H1 (cell line): ENCODE results near the gene TMEM181. TPM values are rescaled to one million over a fixed set of nuclear protein-coding genes. Genes with fewer than 3 reads are reported as not detected.

Source experiments
- CTCF ChIA-PET: fragments of 300-600 bp; sonication (Branson Sonifier 250); formaldehyde crosslinking; loops from one replicate; lab custom pipeline; 2021; ENCODE audit not compliant: partially characterized antibody; lab: Charles Lee
- POLR2A ChIA-PET: fragments of 300-600 bp; sonication (Branson Sonifier 250); formaldehyde crosslinking; loops from one replicate; lab custom pipeline; 2021; ENCODE audit warnings: inconsistent platforms; ENCODE audit not compliant: partially characterized antibody; lab: Charles Lee
- DNase-seq, 2 experiments: peaks; one replicate each; pipeline versions ENCODE4 v3.0.0 to v3.0.0-alpha.2; 2010 to 2022; ENCODE audit warnings: low spot score in 2 of 2, low read depth in 1 of 2, mixed read lengths in 1 of 2
- FAIRE-seq: peaks from 2 replicates; lab custom pipeline; 2011; peaks lifted over from hg19 to GRCh38; lab: Jason Lieb, UNC
- H2AFZ ChIP-seq: 2 replicates; pipeline ENCODE4 v1.8.1; 2012; ENCODE audit warnings: low read length, inconsistent platforms
- H2AK5ac ChIP-seq: 2 replicates; pipeline ENCODE4 v1.6.1; 2013; ENCODE audit warnings: low read depth, low read length
- H2BK120ac ChIP-seq: replicated peaks from 2 replicates; pipeline ENCODE3; 2013; ENCODE audit warnings: low read depth, low read length, inconsistent platforms
- H2BK12ac ChIP-seq: 2 replicates; pipeline ENCODE4 v1.6.1; 2013; ENCODE audit warnings: low read depth, low read length
- H2BK15ac ChIP-seq: 2 replicates; pipeline ENCODE4 v1.6.1; 2013; ENCODE audit warnings: low read length
- H2BK20ac ChIP-seq: 2 replicates; pipeline ENCODE4 v1.6.1; 2013; ENCODE audit warnings: low read length
- H2BK5ac ChIP-seq: 2 replicates; pipeline ENCODE4 v1.6.1; 2013; ENCODE audit warnings: low read depth, low read length
- H3K14ac ChIP-seq: 2 replicates; pipeline ENCODE4 v1.6.1; 2013; ENCODE audit warnings: inconsistent platforms; ENCODE audit not compliant: insufficient read length
- H3K18ac ChIP-seq: 2 replicates; pipeline ENCODE4 v1.6.1; 2013; ENCODE audit warnings: low read length; ENCODE audit errors: extremely low read depth
- H3K23ac ChIP-seq: 2 replicates; pipeline ENCODE4 v1.6.1; 2013; ENCODE audit warnings: inconsistent platforms; ENCODE audit not compliant: insufficient read length
- H3K23me2 ChIP-seq: 2 replicates; pipeline ENCODE4 v1.6.1; 2013; ENCODE audit warnings: low read depth, low read length
- H3K27ac ChIP-seq: 2 replicates; pipeline ENCODE4 v1.6.1; 2011; ENCODE audit warnings: low read depth, low read length, inconsistent platforms
- H3K27me3 ChIP-seq, 4 experiments: replicated peaks in 1 of 4; 1 replicate in 1 of 4; 2 replicates in 3 of 4; pipeline versions ENCODE4 v1.6.1 to v1.8.1; 2011 to 2013; ENCODE audit warnings: low read length in 3 of 4, mild to moderate bottlenecking in 3 of 4, inconsistent platforms in 2 of 4, mixed read lengths in 2 of 4, moderate library complexity in 1 of 4; ENCODE audit not compliant: control insufficient read depth in 3 of 4, insufficient read depth in 3 of 4; ENCODE audit errors: extremely low read depth in 1 of 4
- H3K36me3 ChIP-seq, 4 experiments: 2 replicates each; pipeline versions ENCODE4 v1.6.1 to v1.8.1; 2011 to 2013; ENCODE audit warnings: mild to moderate bottlenecking in 4 of 4, low read length in 3 of 4, moderate library complexity in 2 of 4, control low read depth in 1 of 4, inconsistent platforms in 1 of 4; ENCODE audit not compliant: insufficient read depth in 4 of 4, control insufficient read depth in 2 of 4
- H3K4ac ChIP-seq: replicated peaks from 2 replicates; pipeline ENCODE3; 2013; ENCODE audit warnings: low read length, low read depth, mixed read lengths, inconsistent platforms; ENCODE audit not compliant: insufficient read length
- H3K4me1 ChIP-seq, 4 experiments: replicated peaks in 1 of 4; 1 replicate in 1 of 4; 2 replicates in 3 of 4; pipeline versions ENCODE4 v1.6.1 to v1.8.1; 2011 to 2013; ENCODE audit warnings: low read length in 3 of 4, inconsistent platforms in 2 of 4, mixed read lengths in 1 of 4; ENCODE audit not compliant: insufficient read depth in 4 of 4, control insufficient read depth in 3 of 4
- H3K4me2 ChIP-seq, 2 experiments: 2 replicates each; pipeline versions ENCODE4 v1.6.1 to v1.8.1; 2011 to 2013; ENCODE audit warnings: low read depth in 2 of 2, low read length in 2 of 2, control low read depth in 1 of 2, inconsistent platforms in 1 of 2, mild to moderate bottlenecking in 1 of 2; ENCODE audit not compliant: insufficient read depth in 1 of 2
- H3K4me3 ChIP-seq, 4 experiments: fragments of 200-600, 300-600 bp in 1 of 4; sonication (generic), shearing (Covaris generic), sonication (Bioruptor Twin) in 1 of 4; 2 replicates each; pipeline versions ENCODE4 v1.5.1 to v1.8.1; 2011 to 2016; ENCODE audit warnings: low read length in 4 of 4, low read depth in 3 of 4, control low read depth in 2 of 4, inconsistent platforms in 2 of 4, mild to moderate bottlenecking in 2 of 4, mixed read lengths in 1 of 4, moderate library complexity in 1 of 4; ENCODE audit not compliant: insufficient read depth in 2 of 4; ENCODE audit errors: extremely low read depth in 1 of 4
- H3K56ac ChIP-seq: replicated peaks from 2 replicates; pipeline ENCODE3; 2013; ENCODE audit warnings: low read depth, mild to moderate bottlenecking, mixed read lengths, low read length, inconsistent platforms; ENCODE audit not compliant: insufficient read length
- H3K79me1 ChIP-seq: 2 replicates; pipeline ENCODE4 v1.6.1; 2013; ENCODE audit warnings: low read depth, low read length, control low read depth
- H3K79me2 ChIP-seq, 2 experiments: 2 replicates each; pipeline versions ENCODE4 v1.6.1 to v1.8.1; 2012 to 2013; ENCODE audit warnings: low read length in 2 of 2, mild to moderate bottlenecking in 2 of 2, inconsistent platforms in 1 of 2; ENCODE audit not compliant: insufficient read depth in 2 of 2, control insufficient read depth in 1 of 2
- H3K9ac ChIP-seq, 4 experiments: replicated peaks in 1 of 4; 1 replicate in 1 of 4; 2 replicates in 3 of 4; pipeline versions ENCODE4 v1.6.1 to v1.8.1; 2011 to 2013; ENCODE audit warnings: low read depth in 3 of 4, low read length in 3 of 4, control low read depth in 2 of 4, mild to moderate bottlenecking in 2 of 4, moderate library complexity in 2 of 4, inconsistent platforms in 1 of 4; ENCODE audit errors: extremely low read depth in 1 of 4
- H3K9me3 ChIP-seq, 2 experiments: 2 replicates each; pipeline versions ENCODE4 v1.6.1 to v1.8.1; 2012 to 2013; ENCODE audit warnings: mild to moderate bottlenecking in 2 of 2, moderate library complexity in 2 of 2, control low read depth in 1 of 2, inconsistent platforms in 1 of 2, low read depth in 1 of 2, low read length in 1 of 2, mixed read lengths in 1 of 2; ENCODE audit not compliant: insufficient read depth in 2 of 2
- H4K20me1 ChIP-seq, 2 experiments: replicated peaks in 1 of 2; 2 replicates each; pipeline versions ENCODE3 to v1.8.1; 2011 to 2013; ENCODE audit warnings: inconsistent platforms in 2 of 2, low read length in 2 of 2, mild to moderate bottlenecking in 1 of 2; ENCODE audit not compliant: insufficient read depth in 2 of 2, control insufficient read depth in 1 of 2
- H4K5ac ChIP-seq: 2 replicates; pipeline ENCODE4 v1.6.1; 2013; ENCODE audit warnings: low read length, low read depth, mixed read lengths, inconsistent platforms; ENCODE audit not compliant: insufficient read length
- H4K8ac ChIP-seq: 2 replicates; pipeline ENCODE4 v1.8.0; 2013; ENCODE audit warnings: mild to moderate bottlenecking, moderate library complexity, low read length, inconsistent platforms; ENCODE audit not compliant: insufficient read depth; ENCODE audit errors: extremely low read depth
- H4K91ac ChIP-seq: replicated peaks from 2 replicates; pipeline ENCODE3; 2013; ENCODE audit warnings: low read length, mixed read lengths, inconsistent platforms; ENCODE audit not compliant: insufficient read length
- SP2 ChIP-seq: IDR thresholded peaks from 2 replicates; pipeline ENCODE4 v1.6.1; 2012; ENCODE audit warnings: mild to moderate bottlenecking, low read length, inconsistent platforms
- WGBS, 2 experiments: shearing (Covaris generic) in 1 of 2; methylation state at CpG; one replicate each; pipeline versions ENCODE4 v1.1.6 to v1.1.7; 2013 to 2015; ENCODE audit warnings: low lambda C conversion rate in 2 of 2, mixed read lengths in 2 of 2, inconsistent platforms in 1 of 2, low coverage in 1 of 2, missing lambda C conversion rate in 1 of 2; ENCODE audit not compliant: insufficient replicate concordance in 2 of 2, insufficient coverage in 1 of 2, insufficient read length in 1 of 2; ENCODE audit errors: extremely low coverage in 1 of 2, missing lambda C conversion rate in 1 of 2; 5-methylcytosine and 5-hydroxymethylcytosine counted together
- polyA plus RNA-seq, 7 experiments: library from polyadenylated mRNA; depleted of rRNA in 3 of 7; stranded (reverse) in 5 of 7; unstranded in 2 of 7; fragments of >200 nt in 5 of 7; fragments of 200-250 nt in 2 of 7; gene quantifications; 1 replicate in 5 of 7; 2 replicates in 1 of 7; 4 replicates in 1 of 7; pipeline versions ENCODE4 v1.2.1 to v1.2.3, GENCODE V29; 2011 to 2013; ENCODE audit warnings: missing spikeins in 2 of 7, mixed read lengths in 2 of 7
- total RNA-seq: library from RNA; stranded (reverse); fragmentation: NEBNext Ultra II Directional; extraction: Animal tissue kit (Norgen Biotek cat#: 25700); gene quantifications from 2 replicates; pipeline ENCODE4 v1.2.1, GENCODE V29; 2021

The TMEM181 gene
- total and polyA plus RNA-seq, 2 of the 8 experiments (the other 6 are each of a cell fraction or from before 2014, with no cell fraction given), result 8.6 to 19.0 TPM

DNA sequence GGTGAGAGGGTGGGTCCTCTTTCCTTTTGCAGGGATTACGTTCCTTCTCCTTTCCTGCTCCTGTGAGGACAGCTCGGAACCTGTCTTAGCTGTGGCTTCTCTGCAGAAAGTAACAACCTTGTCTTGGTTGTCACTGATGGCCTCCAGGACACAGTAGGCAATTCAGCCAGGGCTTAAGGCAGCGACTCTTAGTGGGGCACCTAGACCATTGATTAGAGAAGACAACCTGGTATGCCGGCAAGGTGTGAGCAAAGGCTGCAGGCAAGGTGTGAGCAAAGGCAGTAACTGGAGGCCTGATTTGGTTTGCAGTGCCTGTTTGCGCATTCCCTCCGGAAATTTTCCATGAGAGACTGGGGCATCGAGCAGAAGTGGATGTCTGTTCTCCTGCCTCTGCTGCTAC, 47.0 kb downstream of the TMEM181 start:
- no peak overlapping the region for H2BK12ac ChIP-seq
- no peak for DNase-seq
- H3K18ac ChIP-seq, result no peak overlapping the region
- H2BK120ac ChIP-seq, result no peak overlapping the region
- no peak overlapping the region for H2AK5ac ChIP-seq
- no peak overlapping the region for H2AFZ ChIP-seq
- no peak overlapping the region for H3K56ac ChIP-seq
- no peak overlapping the region for H3K27ac ChIP-seq
- H4K91ac ChIP-seq, result no peak overlapping the region
- no peak overlapping the region for H4K5ac ChIP-seq
- H4K20me1 ChIP-seq, result peaks cover 3 to 4% of the 10 kb centered on the region in 2 experiments
- TF ChIP-seq SP2, result no peak
- H3K4me2 ChIP-seq, result no peak overlapping the region
- no peak for FAIRE-seq
- no peak overlapping the region for H3K14ac ChIP-seq
- H3K27me3 ChIP-seq, result no peaks in the 10 kb centered on the region
- peaks cover 17 to 40% (median 31%) of the 10 kb centered on the region in 4 experiments for H3K36me3 ChIP-seq
- no peak overlapping the region for H3K4ac ChIP-seq
- H3K4me1 ChIP-seq, result peaks cover 4 to 7% (median 6%) of the 10 kb centered on the region in 4 experiments; a peak in 4 of 7 replicates
- H3K23me2 ChIP-seq, result no peaks in the 10 kb centered on the region
- no peak overlapping the region for H2BK15ac ChIP-seq
- H3K9me3 ChIP-seq, result no peaks in the 10 kb centered on the region
- POLR2A ChIA-PET, result no interaction called here
- H3K4me3 ChIP-seq, result no peak overlapping the region
- WGBS, 2 experiments, result 84% methylated on average over 6 of the region's 7 CpGs; no CpG with 5 or more reads in 1 of the 2 experiments
- no peak overlapping the region for H3K9ac ChIP-seq
- no peak overlapping the region for H2BK20ac ChIP-seq
- no peak overlapping the region for H4K8ac ChIP-seq
- H2BK5ac ChIP-seq, result no peak overlapping the region
- no peak overlapping the region for H3K23ac ChIP-seq
- H3K79me2 ChIP-seq, result no peaks in the 10 kb centered on the region
- H3K79me1 ChIP-seq, result no peaks in the 10 kb centered on the region; the same call in 1 of the 2 replicates
- CTCF ChIA-PET, result interaction anchor here (0.6 to 2.3 kb wide), 11 partner anchors 9 to 1238 kb away, joined by 3 to 13 read pairs (median 4); no protein-coding TSS in a partner anchor
